Spinal cord (tissue), 10 donors: ENCODE results near the gene LGALS8. TPM values are rescaled to one million over a fixed set of nuclear protein-coding genes. Genes with fewer than 3 reads are reported as not detected.
A peak's percentile ranks its signal among the peaks of the same experiment; 100 is the strongest.
"Not testable (repeated sequence)": the region's sequence is repeated elsewhere in the genome, so short reads cannot be mapped to it uniquely, and the experiment has no call there.

Experiments used
- DNase-seq, 6 donors: peaks; one replicate each; pipeline versions ENCODE4 v3.0.0 to v3.0.0-alpha.2; 2013 to 2015; ENCODE audit warnings: low spot score in 6 of 6, low read depth in 4 of 6
- H3K27ac ChIP-seq: one replicate; pipeline ENCODE4 v1.5.1; 2013; ENCODE audit warnings: low read depth, low read length, control low read depth
- H3K27me3 ChIP-seq: one replicate; pipeline ENCODE4 v1.6.1; 2013; ENCODE audit warnings: low read length; ENCODE audit not compliant: control insufficient read depth, insufficient read depth
- H3K36me3 ChIP-seq: one replicate; pipeline ENCODE4 v1.6.1; 2013; ENCODE audit warnings: low read length; ENCODE audit not compliant: control insufficient read depth, insufficient read depth
- H3K4me1 ChIP-seq: one replicate; pipeline ENCODE4 v1.6.1; 2013; ENCODE audit warnings: low read length; ENCODE audit not compliant: control insufficient read depth, insufficient read depth
- H3K4me3 ChIP-seq: one replicate; pipeline ENCODE4 v1.5.1; 2013; ENCODE audit warnings: low read depth, low read length, control low read depth
- H3K9me3 ChIP-seq: one replicate; pipeline ENCODE4 v1.6.1; 2013; ENCODE audit warnings: low read length; ENCODE audit not compliant: control insufficient read depth, insufficient read depth
- WGBS: methylation state at CpG from one replicate; pipeline ENCODE4 v1.1.5; 2013; ENCODE audit warnings: missing lambda C conversion rate; ENCODE audit not compliant: insufficient coverage; 5-methylcytosine and 5-hydroxymethylcytosine counted together
- long read RNA-seq, 4 donors: transcript quantifications; one replicate each; lab custom pipeline, GENCODE V29; 2026
- polyA plus RNA-seq, 2 donors: library from polyadenylated mRNA; unstranded; fragments of 120-200 nt; gene quantifications; one replicate each; pipeline ENCODE4 v1.2.1, GENCODE V29; 2013; ENCODE audit not compliant: insufficient read length in 2 of 2
- total RNA-seq, 2 donors: library from RNA; depleted of rRNA in 1 of 2; stranded (reverse); fragments of 120-200 nt in 1 of 2; fragments of >200 nt in 1 of 2; gene quantifications; one replicate each; pipeline versions ENCODE4 v1.2.3 to v1.2.4, GENCODE V29; 2013 to 2014
- donor health status: healthy.

The LGALS8 gene
- total RNA-seq (10 to 100 TPM; 60.3 to 99.0 TPM), polyA plus RNA-seq (10 to 100 TPM; 54.6 to 60.8 TPM)
- long read RNA-seq, donor 1, full-length matches to known transcripts, result 14 of 14 reads
- long read RNA-seq, donor 1, partial matches to known transcripts, result 0 of 14 reads
- long read RNA-seq, donor 1, other reads (novel, unspliced or antisense), result 0 of 14 reads
- long read RNA-seq, donor 2, full-length matches to known transcripts, result 2 of 2 reads
- long read RNA-seq, donor 2, partial matches to known transcripts, result 0 of 2 reads
- long read RNA-seq, donor 2, other reads (novel, unspliced or antisense), result 0 of 2 reads
- long read RNA-seq, donor 3, full-length matches to known transcripts, result 7 of 7 reads
- long read RNA-seq, donor 3, partial matches to known transcripts, result 0 of 7 reads
- long read RNA-seq, donor 3, other reads (novel, unspliced or antisense), result 0 of 7 reads
- long read RNA-seq, donor 4, full-length matches to known transcripts, result 18 of 37 reads
- long read RNA-seq, donor 4, partial matches to known transcripts, result 19 of 37 reads
- long read RNA-seq, donor 4, other reads (novel, unspliced or antisense), result 0 of 37 reads

DNA sequence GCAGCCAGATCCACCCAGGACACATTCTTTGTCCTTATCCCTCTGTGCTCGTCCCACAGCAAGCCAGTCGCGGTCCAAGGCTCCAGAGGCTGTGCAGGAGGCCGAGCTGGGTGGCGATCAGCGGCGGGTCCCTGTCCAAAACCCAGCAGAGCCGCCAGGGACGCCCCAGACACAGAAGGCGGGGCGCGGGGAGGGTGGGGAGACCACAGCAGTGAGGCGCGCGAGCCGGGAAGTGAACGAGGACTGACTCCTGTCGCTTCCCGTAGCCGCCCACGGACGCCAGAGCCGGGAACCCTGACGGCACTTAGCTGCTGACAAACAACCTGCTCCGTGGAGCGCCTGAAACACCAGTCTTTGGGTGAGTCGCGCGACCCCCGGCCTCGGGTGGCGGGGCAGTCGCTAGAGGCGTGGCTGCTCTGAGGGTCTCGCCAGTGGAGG, at the start of gene LGALS8:
TSS of gene LGALS8 (plus strand) at position 279 of the 438 bp plus-strand sequence. CDS start 2,089 bp downstream, outside the sequence.
- Histone ChIP-seq H3K4me1 (peaks cover 7% of the 10 kb centered on the region), H3K4me3 (peak within 1 kb of the TSS; percentile 97), H3K27me3 (no peaks in the 10 kb centered on the region), H3K36me3 (no peaks in the 10 kb centered on the region), H3K9me3 (no peaks in the 10 kb centered on the region), H3K27ac (peak within 1 kb of the TSS; percentile 88)
- 0% methylated on average over 35 of the region's 35 CpGs for WGBS
- peak; percentile 72 to 94 (median 78) for DNase-seq

DNA sequence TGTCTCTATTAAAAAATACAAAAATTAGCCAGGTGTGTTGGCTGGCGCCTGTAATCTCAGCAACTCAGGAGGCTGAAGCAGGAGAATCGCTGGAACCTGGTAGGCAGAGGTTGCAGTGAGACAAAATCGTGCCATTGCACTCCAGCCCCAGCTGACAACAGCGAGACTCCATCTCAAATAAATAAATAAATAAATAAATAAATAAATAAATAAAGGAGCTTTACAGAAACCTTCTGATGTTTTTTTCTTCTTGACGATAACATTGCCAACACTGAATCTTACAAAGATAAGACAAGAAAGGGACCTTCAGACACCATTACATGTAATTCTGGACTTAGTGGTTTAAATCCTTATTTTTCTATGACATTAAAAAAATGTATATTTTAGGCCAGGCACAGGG, 47.8 kb upstream of the LGALS8 start:
- Histone ChIP-seq H3K4me3 (no peak overlapping the region), H3K4me1 (peaks cover 8% of the 10 kb centered on the region), H3K27me3 (peaks cover 7% of the 10 kb centered on the region), H3K9me3 (no peaks in the 10 kb centered on the region), H3K27ac (no peak overlapping the region), H3K36me3 (no peaks in the 10 kb centered on the region)
- no peak for DNase-seq
- WGBS, result 100% methylated on average over 2 of the region's 5 CpGs

DNA sequence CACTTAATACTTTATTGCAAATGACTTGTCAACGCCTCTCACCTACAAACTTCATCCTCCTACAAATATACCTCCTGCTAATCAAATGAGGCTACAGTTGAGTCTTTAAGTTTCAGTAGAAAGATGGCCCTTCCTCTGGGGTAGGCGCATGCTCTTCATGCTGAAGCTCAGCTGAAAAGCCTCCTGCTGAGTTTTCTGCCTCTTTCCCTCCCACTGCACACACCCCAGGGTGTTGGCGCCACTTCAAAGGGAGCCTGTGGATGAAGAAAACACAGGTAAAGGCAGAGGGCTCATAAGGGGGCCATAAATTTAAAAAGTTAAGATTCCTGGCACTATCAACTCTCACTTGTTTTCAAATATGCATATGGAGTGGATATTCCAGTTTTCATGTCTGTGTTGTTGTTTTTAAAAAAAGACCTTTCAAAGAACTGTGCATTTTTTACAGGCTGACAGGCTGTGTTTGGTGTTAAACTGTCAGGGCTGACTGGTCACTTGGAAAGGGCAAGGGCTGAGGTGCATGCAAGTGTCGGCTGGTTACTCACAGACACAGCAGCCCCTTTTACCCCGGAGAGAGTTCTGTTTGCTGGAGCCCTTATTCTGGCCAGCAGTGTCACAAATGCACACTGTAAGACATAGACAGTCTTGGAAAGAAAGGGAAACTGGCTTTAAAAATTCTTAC, 42.9 kb upstream of the LGALS8 start:
- no peaks in the 10 kb centered on the region for H3K27me3 ChIP-seq
- peaks cover 5% of the 10 kb centered on the region for H3K4me1 ChIP-seq
- no peak for DNase-seq
- H3K27ac ChIP-seq, result no peak overlapping the region
- no peak overlapping the region for H3K4me3 ChIP-seq
- H3K36me3 ChIP-seq, result no peaks in the 10 kb centered on the region
- 54% methylated on average over 3 of the region's 5 CpGs for WGBS
- no peaks in the 10 kb centered on the region for H3K9me3 ChIP-seq

DNA sequence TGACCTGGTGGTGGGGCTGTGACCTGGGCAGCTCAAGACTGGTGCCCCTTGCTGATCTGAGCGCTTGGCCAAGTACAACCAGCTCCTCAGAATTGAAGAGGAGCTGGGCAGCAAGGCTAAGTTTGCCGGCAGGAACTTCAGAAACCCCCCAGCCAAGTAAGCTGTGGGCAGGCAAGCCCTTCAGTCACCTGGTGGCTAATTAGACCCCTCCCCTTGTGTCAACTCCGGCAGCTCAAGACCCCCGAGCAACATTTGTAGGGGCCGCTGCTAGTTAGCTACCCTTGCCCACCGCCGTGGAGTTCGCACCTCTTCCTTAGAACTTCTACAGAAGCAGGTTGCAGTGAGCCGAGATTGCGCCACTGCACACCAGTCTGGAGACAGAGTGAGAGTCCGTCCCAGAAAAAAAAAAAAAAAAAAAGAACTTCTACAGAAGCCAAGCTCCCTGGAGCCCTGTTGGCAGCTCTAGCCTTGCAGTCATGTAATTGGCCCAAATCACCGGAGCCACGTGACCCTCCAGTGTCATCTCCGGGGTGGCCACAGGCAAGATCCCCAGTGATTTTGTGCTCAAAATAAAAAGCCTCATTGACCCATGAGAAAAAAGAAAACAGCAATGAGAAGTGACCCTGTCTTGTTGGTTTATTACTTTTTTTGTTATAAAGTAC, 39.3 kb upstream of the LGALS8 start:
- WGBS, result 85% methylated on average over 14 of the region's 14 CpGs
- Histone ChIP-seq H3K27me3 (no peaks in the 10 kb centered on the region), H3K4me3 (no peak overlapping the region), H3K9me3 (no peaks in the 10 kb centered on the region), H3K36me3 (no peaks in the 10 kb centered on the region), H3K4me1 (peaks cover 5% of the 10 kb centered on the region), H3K27ac (no peak overlapping the region)
- no peak for DNase-seq

DNA sequence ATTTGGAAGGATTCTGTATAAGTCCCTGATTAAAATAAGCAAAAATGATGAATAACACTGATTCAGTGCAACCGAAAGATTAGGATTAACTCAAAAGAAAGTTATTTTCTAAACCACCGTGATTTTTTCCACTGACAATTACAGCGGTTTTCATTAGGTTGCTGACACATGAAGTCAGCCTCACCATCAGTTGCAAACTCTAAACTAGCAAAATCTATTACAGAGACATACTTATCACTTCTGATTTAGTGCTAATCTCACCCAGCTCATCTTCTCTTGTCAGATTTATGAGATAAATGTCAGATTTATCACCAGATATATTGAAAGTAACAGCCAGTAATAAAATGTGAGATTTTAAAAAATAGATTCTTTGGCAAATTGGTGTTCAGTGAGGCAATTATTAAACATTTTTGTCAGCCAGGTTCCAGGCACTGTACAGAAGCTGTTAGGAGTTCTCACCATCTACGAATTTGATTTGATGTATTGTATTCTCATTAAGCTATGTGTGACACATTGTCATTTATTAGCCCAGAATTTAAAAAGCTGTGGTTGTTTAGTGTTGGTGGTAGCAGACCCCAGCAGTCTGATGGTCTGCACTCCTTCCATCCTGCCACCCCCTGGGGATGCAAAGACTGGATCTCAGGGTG, 37.3 kb upstream of the LGALS8 start:
- WGBS, result 80% methylated on average over 2 of the region's 4 CpGs
- no peak overlapping the region for H3K4me3 ChIP-seq

DNA sequence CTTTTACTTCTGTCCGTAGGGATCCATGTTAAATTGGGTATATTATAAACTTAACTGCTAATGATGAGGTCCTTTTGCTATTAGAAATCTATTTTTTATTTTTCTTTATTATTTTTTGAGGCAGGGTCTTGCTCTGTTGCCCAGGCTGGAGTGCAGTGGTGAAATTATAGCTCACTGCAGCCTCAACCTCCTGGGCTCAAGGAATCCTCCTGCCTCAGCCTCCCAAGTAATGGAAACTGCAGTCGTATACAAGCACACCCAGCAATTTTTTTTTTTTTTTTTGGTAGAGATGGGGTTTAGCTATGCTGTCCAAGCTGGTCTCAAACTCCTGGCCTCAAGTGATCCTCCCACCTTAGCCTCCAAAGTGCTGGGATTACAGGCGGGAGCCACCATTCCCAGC, 34.6 kb upstream of the LGALS8 start:
- not testable (repeated sequence) for H3K9me3 ChIP-seq, H3K4me1 ChIP-seq, H3K27ac ChIP-seq, DNase-seq, H3K27me3 ChIP-seq, H3K4me3 ChIP-seq, H3K36me3 ChIP-seq
- no CpG with 5 or more reads among the region's 3 CpGs for WGBS

More for the DNA sequence above, 37.3 kb upstream of the LGALS8 start:
- no peaks in the 10 kb centered on the region for H3K9me3 ChIP-seq
- no peaks in the 10 kb centered on the region for H3K27me3 ChIP-seq
- H3K4me1 ChIP-seq, result peaks cover 5% of the 10 kb centered on the region
- DNase-seq, result peak in 1 of 6 donors; percentile 21
- H3K36me3 ChIP-seq, result no peaks in the 10 kb centered on the region
- no peak overlapping the region for H3K27ac ChIP-seq

DNA sequence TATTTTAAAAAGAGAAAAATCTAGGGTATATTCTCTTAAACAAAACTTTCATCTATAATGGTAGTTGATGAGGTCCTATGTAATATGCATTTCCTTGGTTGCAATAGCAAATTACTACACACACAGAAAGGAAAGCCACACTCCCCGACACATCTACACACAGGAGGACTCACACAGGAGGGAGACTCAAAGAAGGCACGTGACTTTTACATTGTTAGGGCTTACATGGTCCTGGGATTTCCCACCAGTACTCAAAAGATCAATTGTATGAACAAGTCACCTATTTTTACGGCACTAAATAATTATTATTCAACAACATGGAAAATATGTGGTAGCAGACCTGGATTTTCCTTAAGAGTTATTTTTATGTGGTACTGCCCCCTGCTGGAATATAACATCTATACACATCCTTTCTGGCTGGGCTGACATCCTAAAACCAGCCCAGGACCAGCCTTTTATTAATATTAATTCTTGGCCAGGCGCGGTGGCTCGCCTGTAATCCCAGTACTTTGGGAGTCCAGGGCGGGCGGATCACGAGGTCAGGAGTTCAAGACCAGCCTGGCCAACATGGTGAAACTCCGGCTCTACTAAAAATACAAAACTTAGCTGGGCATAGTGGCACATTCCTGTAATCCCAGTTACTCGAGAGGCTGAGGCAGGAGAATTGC, 33.9 kb upstream of the LGALS8 start:
- Histone ChIP-seq H3K36me3 (no peaks in the 10 kb centered on the region), H3K4me3 (no peak overlapping the region), H3K4me1 (no peaks in the 10 kb centered on the region), H3K27me3 (no peaks in the 10 kb centered on the region), H3K9me3 (no peaks in the 10 kb centered on the region), H3K27ac (no peak overlapping the region)
- 19% methylated on average over 7 of the region's 11 CpGs for WGBS
- peak in 5 of 6 donors; percentile 10 to 91 (median 52) for DNase-seq

DNA sequence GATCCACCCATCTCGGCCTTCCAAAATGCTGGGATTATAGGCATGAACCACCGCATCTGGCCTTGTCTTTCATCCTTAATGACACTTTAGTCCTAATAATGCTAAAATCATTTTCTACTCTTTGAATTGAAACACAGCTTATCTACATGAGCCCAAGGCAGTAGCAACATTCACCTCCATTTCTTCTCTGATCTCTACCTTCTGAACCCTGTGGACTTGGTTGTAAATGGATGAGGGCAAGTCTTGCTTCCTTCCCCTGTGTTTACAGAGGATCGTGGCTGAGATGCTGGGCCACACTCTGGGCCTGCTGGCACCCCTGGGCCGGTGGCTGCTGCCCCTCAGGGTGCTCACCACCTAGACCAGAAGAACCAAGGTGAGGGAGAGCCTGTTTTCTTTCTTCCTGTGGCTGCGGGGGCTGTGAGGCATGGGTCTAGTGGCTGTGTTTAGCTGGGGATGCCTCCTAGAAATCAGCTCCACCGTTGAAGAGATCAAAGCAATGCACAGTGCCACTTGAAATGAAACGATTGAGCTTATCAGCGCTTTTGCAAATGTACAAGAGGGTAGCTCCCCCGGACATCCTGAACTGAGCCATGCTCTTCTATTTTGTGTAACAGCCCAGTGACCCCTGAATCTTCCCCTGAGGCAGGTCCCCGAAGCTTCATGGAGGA, 32.2 kb upstream of the LGALS8 start:
- no peaks in the 10 kb centered on the region for H3K36me3 ChIP-seq
- H3K27me3 ChIP-seq, result no peaks in the 10 kb centered on the region
- H3K4me1 ChIP-seq, result no peaks in the 10 kb centered on the region
- no peaks in the 10 kb centered on the region for H3K9me3 ChIP-seq
- WGBS, result 85% methylated on average over 7 of the region's 10 CpGs
- no peak overlapping the region for H3K27ac ChIP-seq
- no peak overlapping the region for H3K4me3 ChIP-seq
- no peak for DNase-seq
